PC-3 (cell line): Measurements from ENCODE around the gene PLCL1.

Experiments used
- EZH2 ChIP-seq: fragments of 300-600 bp; sonication (generic); IDR thresholded peaks from one replicate; pipeline ENCODE4 v1.6.1; 2017; ENCODE audit warnings: antibody characterized with exemption, mild to moderate bottlenecking, low read length; ENCODE audit not compliant: unreplicated experiment
- EZH2phosphoT487 ChIP-seq: fragments of 300-600 bp; sonication (generic); IDR thresholded peaks from 2 replicates; pipeline ENCODE4 v1.6.1; 2018; ENCODE audit warnings: mild to moderate bottlenecking, antibody characterized with exemption, low read length, borderline replicate concordance
- TF ChIP-seq, protein P1 (sequence below): fragments of 300-600 bp; sonication (generic); conservative IDR thresholded peaks from 2 replicates; pipeline ENCODE4 v1.5.1; 2017; ENCODE audit warnings: antibody characterized with exemption, low read depth, mild to moderate bottlenecking, low read length

DNA sequence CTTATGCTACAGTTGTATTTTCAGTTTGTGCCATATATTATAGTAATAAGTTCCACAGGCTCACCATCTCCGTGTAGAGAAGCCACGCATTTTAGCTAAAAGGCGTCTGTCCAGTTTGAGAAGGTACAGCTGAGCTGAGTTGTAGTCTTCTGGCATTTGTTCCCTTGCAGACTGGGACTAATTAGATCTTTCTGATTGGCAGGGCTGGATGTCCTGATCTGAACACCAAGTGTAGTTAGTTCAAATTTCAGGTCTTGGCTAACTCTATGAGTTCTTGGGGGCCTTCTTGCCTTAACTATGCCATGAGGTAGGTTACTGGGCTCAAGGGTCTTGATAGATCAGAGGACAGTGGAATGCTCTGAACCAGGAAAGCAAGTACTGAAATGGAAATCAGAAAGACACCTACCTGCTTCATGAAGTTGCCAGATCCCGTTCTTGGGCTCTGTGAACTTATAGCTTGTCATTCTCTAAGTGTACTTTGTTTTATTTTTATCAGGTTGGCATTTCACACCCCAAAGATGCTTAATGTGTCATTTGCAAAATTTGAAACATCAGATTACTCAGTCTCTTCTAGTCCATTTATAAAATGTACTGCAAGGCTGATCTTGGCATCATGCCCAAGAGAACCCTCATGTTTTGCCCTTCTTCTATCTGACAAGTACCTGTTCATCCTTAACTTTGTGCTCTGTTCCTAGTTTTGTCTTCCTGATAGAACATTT is 93.7 kb downstream of the PLCL1 start:
- TF ChIP-seq, protein P1, sequence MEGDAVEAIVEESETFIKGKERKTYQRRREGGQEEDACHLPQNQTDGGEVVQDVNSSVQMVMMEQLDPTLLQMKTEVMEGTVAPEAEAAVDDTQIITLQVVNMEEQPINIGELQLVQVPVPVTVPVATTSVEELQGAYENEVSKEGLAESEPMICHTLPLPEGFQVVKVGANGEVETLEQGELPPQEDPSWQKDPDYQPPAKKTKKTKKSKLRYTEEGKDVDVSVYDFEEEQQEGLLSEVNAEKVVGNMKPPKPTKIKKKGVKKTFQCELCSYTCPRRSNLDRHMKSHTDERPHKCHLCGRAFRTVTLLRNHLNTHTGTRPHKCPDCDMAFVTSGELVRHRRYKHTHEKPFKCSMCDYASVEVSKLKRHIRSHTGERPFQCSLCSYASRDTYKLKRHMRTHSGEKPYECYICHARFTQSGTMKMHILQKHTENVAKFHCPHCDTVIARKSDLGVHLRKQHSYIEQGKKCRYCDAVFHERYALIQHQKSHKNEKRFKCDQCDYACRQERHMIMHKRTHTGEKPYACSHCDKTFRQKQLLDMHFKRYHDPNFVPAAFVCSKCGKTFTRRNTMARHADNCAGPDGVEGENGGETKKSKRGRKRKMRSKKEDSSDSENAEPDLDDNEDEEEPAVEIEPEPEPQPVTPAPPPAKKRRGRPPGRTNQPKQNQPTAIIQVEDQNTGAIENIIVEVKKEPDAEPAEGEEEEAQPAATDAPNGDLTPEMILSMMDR, result no peak
- no peak for TF ChIP-seq EZH2
- no peak for TF ChIP-seq EZH2phosphoT487
